ENCODE data around the gene CD300H. TPM values are rescaled to one million over a fixed set of nuclear protein-coding genes. Genes with fewer than 3 reads are reported as not detected.
A peak's percentile ranks its signal among the peaks of the same experiment; 100 is the strongest.

Gene CD300H
- total RNA-seq, 1 donor from 2014 or later, result not detected

GRCh38 chr17:74606050-74606449, 38.7 kb upstream of the CD300H start:
- Histone ChIP-seq H3K4me3 (ENCODE audit: insufficient read depth, low read depth, low read length) (no peak overlapping the region), H3K4me1 (ENCODE audit: insufficient read depth, low read length) (no peaks in the 10 kb centered on the region), H3K9me3 (ENCODE audit: insufficient read depth, low read depth, low read length) (no peaks in the 10 kb centered on the region), H3K4me2 (ENCODE audit: low read length) (no peak overlapping the region), H4K20me1 (ENCODE audit: insufficient read depth, low read length) (no peaks in the 10 kb centered on the region), H3K36me3 (ENCODE audit: insufficient read depth, low read length) (no peaks in the 10 kb centered on the region), H2AFZ (ENCODE audit: low read depth, low read length) (no peak overlapping the region), H3K27me3 (ENCODE audit: insufficient read depth, low read length) (peaks cover 9% of the 10 kb centered on the region), H3K27ac (ENCODE audit: low read depth, low read length) (no peak overlapping the region), H3K79me2 (ENCODE audit: insufficient read depth, low read length) (no peaks in the 10 kb centered on the region), H3K9ac (ENCODE audit: low read length) (no peak overlapping the region)
- Mint-ChIP-seq H3K27me3 (ENCODE audit: low read depth, unreplicated experiment) (peaks cover 51% of the 10 kb centered on the region), H3K4me3 (ENCODE audit: unreplicated experiment) (no peak overlapping the region), H3K4me1 (ENCODE audit: low read depth, unreplicated experiment) (peaks cover 10% of the 10 kb centered on the region), H3K36me3 (ENCODE audit: low read depth, unreplicated experiment) (no peaks in the 10 kb centered on the region), H3K9me3 (ENCODE audit: unreplicated experiment) (peaks cover 7% of the 10 kb centered on the region), H3K27ac (ENCODE audit: unreplicated experiment) (no peak overlapping the region)
- TF ChIP-seq, protein P1, sequence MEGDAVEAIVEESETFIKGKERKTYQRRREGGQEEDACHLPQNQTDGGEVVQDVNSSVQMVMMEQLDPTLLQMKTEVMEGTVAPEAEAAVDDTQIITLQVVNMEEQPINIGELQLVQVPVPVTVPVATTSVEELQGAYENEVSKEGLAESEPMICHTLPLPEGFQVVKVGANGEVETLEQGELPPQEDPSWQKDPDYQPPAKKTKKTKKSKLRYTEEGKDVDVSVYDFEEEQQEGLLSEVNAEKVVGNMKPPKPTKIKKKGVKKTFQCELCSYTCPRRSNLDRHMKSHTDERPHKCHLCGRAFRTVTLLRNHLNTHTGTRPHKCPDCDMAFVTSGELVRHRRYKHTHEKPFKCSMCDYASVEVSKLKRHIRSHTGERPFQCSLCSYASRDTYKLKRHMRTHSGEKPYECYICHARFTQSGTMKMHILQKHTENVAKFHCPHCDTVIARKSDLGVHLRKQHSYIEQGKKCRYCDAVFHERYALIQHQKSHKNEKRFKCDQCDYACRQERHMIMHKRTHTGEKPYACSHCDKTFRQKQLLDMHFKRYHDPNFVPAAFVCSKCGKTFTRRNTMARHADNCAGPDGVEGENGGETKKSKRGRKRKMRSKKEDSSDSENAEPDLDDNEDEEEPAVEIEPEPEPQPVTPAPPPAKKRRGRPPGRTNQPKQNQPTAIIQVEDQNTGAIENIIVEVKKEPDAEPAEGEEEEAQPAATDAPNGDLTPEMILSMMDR (IDR thresholded peaks at IDR 0.05; ENCODE audit: insufficient read depth, low read depth, low read length), result no peak
- DNase-seq (ENCODE audit: low read depth), result no peak
- FAIRE-seq, result no peak

DNA sequence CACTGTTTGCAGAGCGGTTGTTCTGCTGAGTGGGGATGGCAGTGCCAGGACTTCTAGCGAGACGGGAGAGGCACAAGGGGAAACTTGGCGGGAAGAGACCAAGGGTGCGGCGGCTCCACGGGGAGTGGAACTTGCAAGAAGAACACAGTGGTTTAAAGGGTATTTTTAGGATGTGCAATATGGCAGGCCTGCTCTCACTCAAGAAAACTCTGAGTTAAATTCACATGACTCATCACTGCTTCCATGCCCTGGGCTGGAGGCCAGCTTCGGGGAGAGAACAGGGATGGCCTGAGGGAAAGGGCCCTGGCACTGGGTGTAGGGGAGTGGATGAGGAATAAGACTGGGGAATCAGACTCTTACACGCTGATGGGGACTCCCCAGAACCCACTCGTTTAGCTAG, 38.1 kb upstream of the CD300H start:
- DNase-seq (ENCODE audit: low read depth) (peak; percentile 70), FAIRE-seq (no peak)
- H3K4me3 Mint-ChIP-seq (ENCODE audit: unreplicated experiment), result peak overlapping the region; percentile 41
- no peaks in the 10 kb centered on the region for H3K36me3 Mint-ChIP-seq (ENCODE audit: low read depth, unreplicated experiment)
- H3K4me1 ChIP-seq (ENCODE audit: insufficient read depth, low read length), result no peaks in the 10 kb centered on the region
- H3K9ac ChIP-seq (ENCODE audit: low read length), result no peak overlapping the region
- H3K27me3 ChIP-seq (ENCODE audit: insufficient read depth, low read length), result peaks cover 13% of the 10 kb centered on the region
- peak overlapping the region; percentile 30 for H3K27ac Mint-ChIP-seq (ENCODE audit: unreplicated experiment)
- H4K20me1 ChIP-seq (ENCODE audit: insufficient read depth, low read length), result no peaks in the 10 kb centered on the region
- H3K79me2 ChIP-seq (ENCODE audit: insufficient read depth, low read length), result no peaks in the 10 kb centered on the region
- TF ChIP-seq EZH2 (IDR thresholded peaks at IDR 0.05; ENCODE audit: insufficient read depth, low read length), result no peak
- TF ChIP-seq, protein P1 (IDR thresholded peaks at IDR 0.05; ENCODE audit: insufficient read depth, low read depth, low read length), result no peak
- no peak overlapping the region for H2AFZ ChIP-seq (ENCODE audit: low read depth, low read length)
- H3K9me3 ChIP-seq (ENCODE audit: insufficient read depth, low read depth, low read length), result no peaks in the 10 kb centered on the region
- H3K27me3 Mint-ChIP-seq (ENCODE audit: low read depth, unreplicated experiment), result peaks cover 54% of the 10 kb centered on the region
- H3K4me1 Mint-ChIP-seq (ENCODE audit: low read depth, unreplicated experiment), result peaks cover 15% of the 10 kb centered on the region
- no peak overlapping the region for H3K27ac ChIP-seq (ENCODE audit: low read depth, low read length)
- no peaks in the 10 kb centered on the region for H3K36me3 ChIP-seq (ENCODE audit: insufficient read depth, low read length)
- H3K9me3 Mint-ChIP-seq (ENCODE audit: unreplicated experiment), result peaks cover 7% of the 10 kb centered on the region
- H3K4me3 ChIP-seq (ENCODE audit: insufficient read depth, low read depth, low read length), result no peak overlapping the region
- H3K4me2 ChIP-seq (ENCODE audit: low read length), result no peak overlapping the region

DNA sequence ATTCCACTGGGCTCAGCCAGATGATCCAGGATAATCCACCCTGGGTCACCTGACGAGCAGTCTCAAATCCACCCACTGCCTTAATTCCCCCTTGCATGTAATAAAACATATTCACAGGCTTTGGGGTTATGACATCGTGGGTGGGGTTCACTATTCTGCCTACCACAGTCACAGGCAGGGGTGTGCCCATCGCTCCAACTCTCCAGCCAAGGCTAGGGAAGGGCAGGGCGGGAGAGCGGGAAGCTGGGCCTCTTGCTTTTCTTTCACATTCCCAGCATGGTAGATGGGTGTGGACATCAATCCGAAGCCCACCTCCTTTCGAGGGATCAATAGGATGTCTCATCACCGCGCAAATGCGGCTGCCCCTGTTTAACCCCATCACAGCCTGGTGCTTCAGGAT, 37.5 kb upstream of the CD300H start:
- Mint-ChIP-seq H3K4me1 (ENCODE audit: low read depth, unreplicated experiment) (peaks cover 17% of the 10 kb centered on the region), H3K9me3 (ENCODE audit: unreplicated experiment) (peaks cover 7% of the 10 kb centered on the region), H3K27me3 (ENCODE audit: low read depth, unreplicated experiment) (peaks cover 60% of the 10 kb centered on the region), H3K4me3 (ENCODE audit: unreplicated experiment) (no peak overlapping the region), H3K27ac (ENCODE audit: unreplicated experiment) (no peak overlapping the region), H3K36me3 (ENCODE audit: low read depth, unreplicated experiment) (no peaks in the 10 kb centered on the region)
- no peaks in the 10 kb centered on the region for H3K4me1 ChIP-seq (ENCODE audit: insufficient read depth, low read length)
- no peak overlapping the region for H3K9ac ChIP-seq (ENCODE audit: low read length)
- no peak for TF ChIP-seq EZH2 (IDR thresholded peaks at IDR 0.05; ENCODE audit: insufficient read depth, low read length)
- TF ChIP-seq, protein P1 (IDR thresholded peaks at IDR 0.05; ENCODE audit: insufficient read depth, low read depth, low read length), result no peak
- DNase-seq (ENCODE audit: low read depth), result no peak
- no peak overlapping the region for H3K4me2 ChIP-seq (ENCODE audit: low read length)
- H3K4me3 ChIP-seq (ENCODE audit: insufficient read depth, low read depth, low read length), result no peak overlapping the region
- H3K9me3 ChIP-seq (ENCODE audit: insufficient read depth, low read depth, low read length), result no peaks in the 10 kb centered on the region
- H2AFZ ChIP-seq (ENCODE audit: low read depth, low read length), result no peak overlapping the region
- peaks cover 13% of the 10 kb centered on the region for H3K27me3 ChIP-seq (ENCODE audit: insufficient read depth, low read length)
- no peak overlapping the region for H3K27ac ChIP-seq (ENCODE audit: low read depth, low read length)
- H3K79me2 ChIP-seq (ENCODE audit: insufficient read depth, low read length), result no peaks in the 10 kb centered on the region
- H4K20me1 ChIP-seq (ENCODE audit: insufficient read depth, low read length), result no peaks in the 10 kb centered on the region
- no peaks in the 10 kb centered on the region for H3K36me3 ChIP-seq (ENCODE audit: insufficient read depth, low read length)
- no peak for FAIRE-seq
